Embryonic facial prominence (tissue), 1 donor: ENCODE data around the gene KCNK17.
A peak's percentile ranks its signal among the peaks of the same experiment; 100 is the strongest.
"Not testable (repeated sequence)": the region's sequence is repeated elsewhere in the genome, so short reads cannot be mapped to it uniquely, and the experiment has no call there.

Source experiments
- DNase-seq: peaks from one replicate; pipeline ENCODE4 v3.0.0-alpha.2; 2016; ENCODE audit errors: extremely low spot score

The KCNK17 gene

DNA sequence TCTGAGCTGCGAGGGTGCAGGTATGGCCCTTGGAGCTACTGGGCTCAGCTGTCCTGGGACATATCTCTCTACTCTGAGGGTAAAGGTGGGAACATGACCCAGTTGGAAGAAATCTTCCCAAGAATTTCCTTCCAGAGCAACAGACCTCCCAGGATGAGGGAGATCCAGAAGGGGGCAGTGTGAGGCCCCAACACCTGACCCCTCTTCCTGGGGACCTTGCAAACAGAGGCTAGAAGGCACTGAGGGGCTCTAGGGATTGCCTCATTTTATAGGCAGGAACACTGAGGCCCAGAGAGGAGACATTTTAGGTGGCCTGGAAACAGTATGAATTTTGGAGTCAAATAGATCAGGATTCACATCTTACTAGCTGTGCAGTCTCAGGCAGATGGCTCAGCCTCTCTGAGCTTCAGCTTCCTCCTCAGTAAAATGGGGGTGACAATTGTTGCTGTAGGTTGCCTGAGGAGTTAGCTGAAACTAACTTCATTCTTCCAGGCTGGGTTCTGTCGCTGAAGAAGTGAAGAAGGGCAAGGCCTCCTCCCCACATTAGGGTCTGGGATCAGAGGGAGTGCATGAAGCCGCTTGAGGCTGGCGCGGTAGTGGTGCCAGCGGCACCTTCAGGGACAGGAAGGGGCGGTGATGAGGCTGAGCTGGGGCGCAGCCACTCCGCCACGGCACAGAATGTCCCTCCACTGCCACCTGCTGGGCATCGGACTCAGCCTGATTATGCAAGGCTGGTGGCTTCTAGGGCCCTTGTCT lies 11.4 kb downstream of the KCNK17 start:
- peak; percentile 30 for DNase-seq

DNA sequence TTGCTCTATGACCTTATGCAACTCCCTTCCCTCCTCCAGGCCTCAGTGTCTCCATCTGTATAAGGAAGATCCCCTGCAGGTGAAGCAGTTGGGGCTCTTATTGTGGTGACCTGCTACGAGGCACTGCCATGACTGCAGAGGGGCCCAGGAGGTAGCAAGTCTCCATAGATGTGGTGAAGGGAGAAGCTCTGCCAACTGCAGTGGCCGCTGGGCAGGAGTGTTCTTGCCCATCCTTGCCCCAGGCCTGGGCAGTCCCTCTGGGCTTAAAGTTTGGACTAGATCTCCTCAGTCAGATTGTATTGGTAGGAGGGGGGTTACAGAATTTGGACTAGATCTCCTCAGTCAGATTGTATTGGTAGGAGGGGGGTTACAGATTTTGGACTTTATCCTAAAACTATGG lies 12.2 kb downstream of the KCNK17 start:
- DNase-seq: no peak

DNA sequence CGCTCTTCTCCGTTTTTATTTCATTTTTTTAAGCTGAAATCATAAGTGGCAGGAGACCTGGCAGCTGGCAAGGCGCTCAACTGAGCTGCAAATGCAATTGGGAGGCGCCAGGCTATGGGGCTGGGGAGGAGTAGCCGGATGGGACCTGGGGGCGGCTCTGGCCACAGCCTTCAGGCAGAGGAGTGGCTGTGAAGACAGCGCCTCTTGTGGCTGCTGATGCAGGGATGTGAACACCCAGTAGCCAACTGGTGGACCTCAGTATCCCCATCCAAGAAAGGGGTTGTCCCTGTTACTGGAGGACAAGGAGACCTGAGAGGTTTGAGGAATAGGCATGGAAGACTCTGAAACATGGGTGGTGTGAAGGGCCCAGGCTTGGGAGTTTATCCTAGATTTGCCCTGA lies 12.6 kb downstream of the KCNK17 start:
- DNase-seq: no peak

DNA sequence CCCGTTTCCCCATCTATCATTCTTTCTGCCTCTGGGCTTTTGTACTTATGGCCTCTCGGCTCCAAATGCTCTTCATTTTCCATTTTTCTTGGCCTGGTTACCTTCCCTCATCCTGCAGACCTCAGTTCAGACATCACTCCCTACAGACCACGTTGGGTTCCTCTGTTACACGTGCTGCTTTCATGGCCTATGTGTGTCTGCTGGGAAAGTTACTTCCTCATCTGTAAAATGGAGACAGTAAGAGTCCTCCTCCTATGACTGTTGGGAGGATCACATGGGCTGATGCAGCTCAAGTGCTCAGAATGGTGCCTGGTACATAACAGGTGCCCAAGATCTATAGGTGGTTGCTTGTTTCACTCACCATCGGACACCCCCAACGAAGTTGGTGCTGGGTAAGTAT lies 13.5 kb downstream of the KCNK17 start:
- DNase-seq: no peak

DNA sequence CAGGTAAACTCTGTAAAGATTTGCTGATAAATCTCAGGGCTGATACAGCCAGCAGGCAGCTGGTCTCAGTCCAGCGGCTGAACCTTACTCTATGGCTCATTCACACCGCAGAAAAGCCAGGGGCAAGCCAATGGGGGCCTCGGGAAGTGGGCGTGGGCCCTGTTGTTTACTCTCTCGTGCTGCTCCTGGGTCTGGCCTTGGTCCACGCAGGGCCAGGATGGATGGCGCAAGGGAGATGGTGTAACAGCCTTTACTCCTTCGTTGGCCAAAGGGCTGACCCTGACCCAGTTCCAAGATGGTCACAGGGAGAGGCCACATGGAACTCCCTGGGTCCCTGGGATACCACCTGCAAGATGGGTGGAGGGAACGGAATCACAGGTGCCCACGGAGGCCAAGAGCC lies 16.2 kb downstream of the KCNK17 start:
- no peak for DNase-seq

DNA sequence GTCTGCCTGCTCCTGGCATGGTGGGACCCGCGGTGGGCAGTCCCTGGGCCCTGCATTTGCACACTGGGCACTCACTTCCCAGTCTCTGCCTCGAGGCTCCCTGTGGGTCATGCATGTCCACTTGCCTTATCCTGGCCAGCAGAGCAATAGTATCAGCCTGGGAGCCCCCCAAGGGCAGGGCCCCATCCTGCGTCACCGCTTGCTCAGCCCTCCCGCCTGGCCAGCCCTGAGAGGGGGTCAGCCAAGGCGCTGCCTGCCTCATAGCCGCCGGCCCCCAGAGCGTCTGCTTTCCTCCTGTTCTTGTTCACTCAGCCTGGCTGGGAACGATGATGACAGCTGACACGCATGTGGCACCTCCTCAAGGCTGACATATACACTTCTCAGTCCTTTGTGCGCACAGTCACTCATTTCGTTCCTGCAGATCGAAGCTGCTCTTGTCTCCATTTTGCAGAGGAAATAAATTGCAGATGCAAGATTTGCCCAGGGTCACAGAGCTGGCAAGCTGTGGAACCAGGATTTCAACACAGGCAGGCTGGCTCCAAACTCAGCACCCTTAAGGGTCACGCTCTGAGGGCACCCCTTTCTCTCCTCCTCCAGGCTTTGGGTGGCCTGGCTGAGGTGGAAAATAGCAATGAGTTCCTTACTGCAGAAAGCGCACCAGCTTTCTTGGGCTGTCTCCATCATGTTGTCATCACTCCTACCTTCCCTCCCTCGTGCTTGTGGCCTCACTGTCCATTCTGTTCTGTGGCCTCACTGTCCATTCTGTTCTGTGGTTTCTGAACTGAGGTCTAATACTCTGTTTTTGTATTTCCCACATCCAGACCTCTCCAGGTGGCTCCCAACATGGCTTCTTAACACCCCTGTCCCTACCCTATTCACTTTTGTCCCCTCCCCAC lies 17.2 kb downstream of the KCNK17 start:
- no peak for DNase-seq

DNA sequence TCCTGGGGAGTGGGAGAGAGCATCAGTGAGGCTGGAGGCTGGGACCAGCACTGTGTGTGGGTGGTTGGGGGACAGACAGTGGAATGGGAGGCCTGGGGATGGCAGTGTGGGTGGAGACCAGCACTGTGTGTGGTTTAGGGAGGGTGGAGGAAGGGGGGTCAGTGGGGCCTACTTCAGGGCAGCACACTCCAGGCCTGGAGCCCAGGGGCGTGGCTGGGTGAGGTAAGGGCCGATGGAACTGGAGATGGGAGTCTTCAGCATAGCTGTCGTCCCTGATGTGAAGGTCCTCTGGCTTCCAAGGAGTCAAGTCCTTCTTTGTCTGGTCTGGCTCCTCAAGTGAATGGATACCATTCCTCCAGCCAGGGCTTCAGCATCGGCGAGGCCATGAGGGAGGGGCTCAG lies 18.6 kb downstream of the KCNK17 start:
- DNase-seq: no peak

DNA sequence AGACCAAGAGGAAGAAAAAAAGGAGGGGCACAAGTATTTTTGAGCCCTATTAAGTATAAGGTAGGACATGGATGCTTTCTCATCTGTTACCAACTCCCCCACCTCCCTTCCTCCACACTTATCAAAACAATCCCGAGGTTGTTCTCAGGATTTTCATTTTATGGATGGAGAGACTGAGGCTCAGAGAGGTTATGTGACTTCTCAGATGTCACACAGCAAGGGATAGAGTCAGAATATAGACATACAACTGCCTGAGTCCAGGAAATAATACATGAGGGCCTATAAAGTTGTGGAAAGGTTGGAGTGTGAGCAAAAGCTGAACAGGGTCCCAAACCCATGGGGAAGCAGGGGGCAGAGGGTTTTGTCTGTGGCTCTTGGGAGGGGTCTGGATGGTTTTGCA lies 19.3 kb downstream of the KCNK17 start:
- no peak for DNase-seq

DNA sequence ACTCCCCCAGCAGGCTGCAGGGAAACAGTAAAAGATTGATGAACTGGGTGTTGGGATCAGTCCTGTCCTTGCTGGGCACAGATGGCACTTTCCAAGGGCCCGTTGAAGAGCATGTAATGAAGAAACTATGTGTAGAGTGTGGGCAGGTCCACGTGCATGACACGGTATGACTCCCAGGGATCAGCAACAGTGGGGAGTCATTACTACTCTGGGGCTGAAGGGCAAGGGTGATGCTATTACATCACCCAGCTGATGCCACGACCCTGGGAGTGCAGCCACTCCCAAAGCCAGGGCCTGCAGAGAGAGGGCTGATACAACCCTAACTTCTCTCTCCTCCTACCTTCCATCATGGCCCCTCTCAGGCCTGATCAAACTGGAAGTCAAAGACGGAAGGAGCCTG lies 20.1 kb downstream of the KCNK17 start:
- DNase-seq: no peak

DNA sequence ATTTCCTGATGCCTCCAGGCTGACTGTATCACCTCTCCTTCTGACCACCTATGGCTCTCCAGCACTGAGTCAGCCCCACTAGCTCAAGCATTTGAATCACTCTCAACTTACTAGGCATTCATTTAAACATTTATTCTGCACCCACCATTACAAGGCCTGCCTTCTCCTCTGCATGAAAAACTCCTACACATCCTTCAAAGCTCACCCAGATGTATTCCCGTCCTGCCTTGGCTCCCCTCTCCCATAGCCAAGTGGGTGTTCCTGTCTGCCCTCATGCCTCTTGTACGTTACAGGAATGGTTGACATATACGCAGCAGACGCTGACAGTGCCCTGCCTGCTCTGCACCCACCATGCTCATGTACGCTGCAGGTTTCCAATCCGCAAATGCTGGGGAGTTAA lies 21.6 kb downstream of the KCNK17 start:
- DNase-seq: no peak

DNA sequence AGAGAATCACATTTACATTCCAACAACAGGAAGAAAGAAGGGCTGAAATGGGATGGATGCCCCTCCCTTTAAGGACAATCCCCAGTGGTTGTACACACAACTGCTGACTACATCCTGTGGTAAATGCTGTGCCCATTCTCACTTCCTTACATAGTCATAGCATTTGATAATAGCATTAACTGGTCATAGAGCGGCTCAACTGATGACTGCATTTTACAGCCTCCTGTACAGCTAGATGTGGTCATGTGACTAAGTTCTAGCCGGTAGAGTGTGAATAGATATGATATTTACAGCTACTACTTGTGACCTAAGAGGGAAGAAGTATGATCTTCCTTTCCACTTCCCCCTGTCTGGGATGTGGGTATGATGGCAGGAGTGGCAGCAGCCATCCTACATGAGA lies 24.7 kb downstream of the KCNK17 start:
- DNase-seq: no peak

DNA sequence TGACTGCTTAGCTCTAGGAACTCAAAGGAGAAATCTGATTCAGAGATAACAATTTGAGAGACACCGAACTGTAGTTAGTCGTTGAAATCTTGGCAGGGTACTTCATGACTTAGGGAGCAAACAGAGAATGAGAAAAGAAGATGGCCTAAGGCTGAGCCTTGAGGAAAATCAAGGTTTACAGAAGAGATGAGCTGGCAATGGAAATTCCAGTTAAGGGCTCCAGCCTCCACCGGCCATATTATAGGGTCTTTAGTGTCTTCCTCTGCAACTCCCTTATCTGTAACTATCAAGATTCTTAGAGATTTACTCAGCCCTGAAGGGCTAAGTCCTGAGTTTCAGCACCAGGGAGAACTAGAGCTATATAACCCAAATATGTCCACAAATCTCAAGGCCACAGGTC lies 26.6 kb downstream of the KCNK17 start:
- no peak for DNase-seq

DNA sequence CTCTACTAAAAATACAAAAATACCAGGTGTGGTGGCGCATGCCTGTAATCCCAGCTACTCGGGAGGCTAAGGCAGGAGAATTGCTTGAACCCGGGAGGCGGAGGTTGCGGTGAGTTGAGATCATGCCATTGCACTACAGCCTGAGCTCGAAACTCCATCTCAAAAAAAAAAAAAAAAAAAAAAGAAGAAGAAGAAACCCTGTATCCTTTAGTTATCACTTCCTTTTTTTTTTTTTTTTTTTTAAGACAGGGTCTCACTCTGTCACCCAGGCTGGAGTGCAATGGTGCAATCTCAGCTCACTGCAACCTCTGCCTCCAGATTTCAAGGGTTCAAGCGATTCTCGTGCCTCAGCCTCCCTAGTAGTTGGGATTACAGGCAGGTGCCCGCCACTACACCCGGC lies 27.6 kb downstream of the KCNK17 start:
- DNase-seq: not testable (repeated sequence)

DNA sequence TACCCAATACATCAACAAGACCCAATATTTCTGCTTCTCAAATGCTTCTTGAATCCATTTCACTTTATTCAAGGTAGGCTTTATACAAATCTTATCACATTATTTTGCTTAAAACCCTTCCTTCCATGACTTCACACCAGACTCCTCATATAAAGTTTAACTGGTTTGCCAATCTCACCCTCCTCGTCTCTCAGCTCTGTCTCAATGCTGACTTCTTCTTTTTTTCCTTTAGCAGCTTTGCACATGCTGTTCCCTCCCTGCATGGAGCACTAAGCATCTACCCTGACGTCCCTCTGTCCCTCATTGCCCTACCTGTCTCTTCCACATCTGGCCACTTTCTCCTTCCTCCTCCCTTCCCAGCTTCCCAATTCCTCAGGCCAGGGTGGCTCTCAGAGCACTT lies 31.4 kb downstream of the KCNK17 start:
- no peak for DNase-seq

DNA sequence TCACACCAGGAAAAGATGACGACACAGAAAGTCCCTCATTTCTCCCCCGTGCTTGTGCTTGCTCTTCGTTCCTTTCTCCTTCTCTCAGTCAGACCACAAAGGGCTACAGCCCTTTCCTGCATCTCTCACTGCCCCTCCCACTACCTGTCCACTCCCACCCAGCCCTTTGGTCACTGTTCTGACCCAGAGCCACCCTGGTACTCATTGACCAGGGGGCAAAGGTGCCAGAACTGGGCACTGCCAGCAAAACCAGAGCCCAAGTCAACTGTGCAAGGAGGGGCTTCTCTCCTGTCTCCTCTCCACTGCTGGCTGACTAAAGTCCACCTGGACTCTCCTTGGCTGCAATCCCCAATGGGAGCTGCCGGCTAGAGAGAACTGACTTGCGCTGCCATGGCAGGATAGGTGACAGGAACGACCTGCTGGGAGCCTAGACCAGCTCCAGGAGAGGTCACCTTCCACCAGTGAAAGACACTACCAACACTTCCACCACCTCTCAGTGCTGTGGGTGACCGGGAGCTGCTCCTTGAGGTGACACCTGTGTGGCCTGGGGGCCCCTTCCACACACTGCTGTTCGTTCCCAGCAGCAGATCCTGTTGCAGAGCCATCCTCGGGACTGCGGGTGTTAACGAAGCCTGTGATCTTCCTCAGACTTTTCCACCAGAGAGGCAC lies 32.8 kb downstream of the KCNK17 start:
- no peak for DNase-seq

DNA sequence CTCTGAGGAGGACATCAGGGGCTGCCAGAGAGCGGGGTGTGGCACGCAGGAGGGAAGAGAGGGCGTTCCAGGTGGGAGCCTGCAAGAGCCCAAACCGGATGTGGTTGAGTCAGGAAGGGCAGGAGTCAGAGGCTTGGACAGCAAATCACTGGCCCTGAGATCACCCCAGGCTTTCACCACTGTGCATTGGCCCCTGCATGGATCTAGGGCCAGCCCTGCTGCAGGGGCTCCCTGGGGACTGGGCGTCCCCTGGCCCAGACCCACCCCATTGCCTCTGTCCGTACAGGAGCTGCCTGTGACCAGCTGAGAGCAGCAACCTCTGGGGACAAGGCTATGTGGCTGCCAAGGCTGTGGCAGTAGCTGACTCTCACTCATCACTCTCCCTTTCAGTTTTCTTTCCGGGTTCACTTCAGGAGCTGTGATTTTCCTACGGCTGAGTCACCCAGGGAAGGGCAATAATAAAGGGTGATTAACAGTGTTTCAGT lies 33.9 kb downstream of the KCNK17 start:
- no peak for DNase-seq

DNA sequence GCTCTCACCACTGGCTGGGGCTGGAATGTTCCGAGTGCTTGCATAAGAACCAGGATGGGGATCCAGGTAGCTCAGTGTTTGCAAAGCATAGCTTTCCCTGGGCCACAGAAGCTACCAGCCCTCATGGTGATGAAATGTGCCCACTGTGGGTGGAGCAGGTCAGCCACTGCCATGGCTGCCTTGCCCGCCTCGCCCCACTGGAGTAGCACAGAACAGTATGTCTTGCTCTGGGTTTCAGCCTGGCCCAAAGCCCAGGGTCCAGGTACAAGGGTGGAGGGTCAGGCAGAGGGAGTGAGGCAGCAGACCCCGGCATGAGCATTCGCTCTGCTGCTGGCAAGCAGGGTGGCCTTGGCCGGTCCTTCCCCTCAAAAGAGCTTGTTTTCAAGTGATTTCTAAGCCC lies 34.7 kb downstream of the KCNK17 start:
- no peak for DNase-seq

DNA sequence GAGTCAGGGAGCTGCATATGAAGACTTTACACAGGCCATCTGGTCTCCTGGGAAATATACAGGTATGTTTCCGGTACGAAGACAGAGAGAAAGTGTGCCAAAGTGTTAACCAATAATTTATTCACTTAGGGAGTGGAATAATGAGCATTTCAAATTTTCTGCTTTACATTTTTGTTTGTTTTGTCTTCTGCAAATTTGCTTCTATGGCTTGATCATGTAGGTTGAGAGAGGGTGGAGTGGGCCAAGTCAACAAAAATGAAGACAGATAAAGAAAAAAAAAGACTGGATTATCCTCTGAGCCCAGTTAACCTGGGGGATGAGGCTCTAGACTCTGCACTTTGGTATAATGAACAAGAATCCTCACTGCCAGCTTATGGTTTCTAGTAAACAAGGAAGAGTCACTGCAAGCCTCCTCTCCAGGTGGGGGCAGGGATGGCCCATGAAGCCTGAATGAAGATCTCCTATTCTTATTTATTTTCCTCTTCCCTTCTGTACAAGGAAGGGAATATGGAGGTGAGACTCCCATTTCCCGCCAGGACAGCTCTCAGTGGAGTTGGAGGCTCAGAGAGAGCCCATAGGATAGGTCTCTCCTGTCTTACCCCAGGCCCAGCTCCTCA lies 37.7 kb downstream of the KCNK17 start:
- DNase-seq: no peak

DNA sequence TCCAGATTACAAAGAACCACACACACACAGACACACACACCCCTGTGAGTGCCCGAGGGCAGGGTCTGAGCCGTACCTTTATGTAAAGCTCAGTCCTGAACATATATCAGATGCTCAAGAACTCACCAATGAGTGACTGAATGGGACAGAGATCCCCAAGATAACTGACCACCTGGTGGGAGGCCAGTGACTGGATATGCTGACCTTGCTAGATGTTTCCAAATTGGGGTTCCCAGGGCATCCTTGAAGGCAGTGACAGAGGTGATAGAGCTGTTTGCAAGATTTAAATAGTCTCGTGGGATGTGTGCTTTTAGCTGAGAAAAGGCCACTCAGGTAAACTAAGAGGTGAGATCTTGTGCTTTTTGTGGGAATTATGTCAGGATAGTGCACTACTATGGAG lies 39.3 kb downstream of the KCNK17 start:
- DNase-seq: no peak

DNA sequence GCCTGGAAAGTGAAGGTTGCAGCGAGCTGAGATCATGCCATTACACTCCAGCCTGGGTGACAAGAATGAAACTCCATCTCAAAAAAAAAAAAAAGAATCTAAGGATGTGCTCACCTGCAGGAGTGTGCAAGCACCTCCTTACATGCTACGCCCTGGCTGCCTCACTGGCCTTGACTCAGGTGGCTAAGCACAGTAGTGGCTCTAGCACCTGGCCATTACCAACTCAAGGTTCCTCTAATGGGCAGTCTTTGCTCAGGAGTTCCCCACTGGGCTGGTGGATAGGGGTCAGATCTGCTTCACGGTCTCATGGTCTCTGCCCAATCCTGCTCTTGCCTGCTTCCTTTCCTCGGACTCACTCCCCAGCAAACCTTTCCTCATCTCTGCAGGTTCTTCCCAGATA lies 39.7 kb downstream of the KCNK17 start:
- DNase-seq: no peak

DNA sequence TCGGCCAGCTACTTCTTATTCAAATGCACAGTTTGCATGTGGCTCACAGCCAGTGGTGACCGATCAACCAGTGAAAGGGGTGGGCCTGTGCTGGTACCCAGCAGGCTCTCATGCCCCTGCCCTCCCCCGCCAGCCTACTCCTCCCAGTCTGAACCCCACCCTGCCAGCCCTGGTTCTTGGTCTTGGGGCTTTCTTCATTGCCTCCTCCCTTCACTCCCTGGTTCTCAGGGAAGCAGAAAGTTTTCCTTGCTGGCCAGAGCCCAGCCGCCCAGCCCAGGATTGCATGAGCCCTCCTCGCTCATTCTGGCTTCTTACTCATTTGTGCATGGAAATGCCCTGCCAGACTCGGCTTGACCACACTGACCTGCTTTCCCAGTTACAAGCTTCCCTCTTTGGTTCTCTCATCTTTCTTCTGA lies 40.8 kb downstream of the KCNK17 start:
- DNase-seq: no peak

DNA sequence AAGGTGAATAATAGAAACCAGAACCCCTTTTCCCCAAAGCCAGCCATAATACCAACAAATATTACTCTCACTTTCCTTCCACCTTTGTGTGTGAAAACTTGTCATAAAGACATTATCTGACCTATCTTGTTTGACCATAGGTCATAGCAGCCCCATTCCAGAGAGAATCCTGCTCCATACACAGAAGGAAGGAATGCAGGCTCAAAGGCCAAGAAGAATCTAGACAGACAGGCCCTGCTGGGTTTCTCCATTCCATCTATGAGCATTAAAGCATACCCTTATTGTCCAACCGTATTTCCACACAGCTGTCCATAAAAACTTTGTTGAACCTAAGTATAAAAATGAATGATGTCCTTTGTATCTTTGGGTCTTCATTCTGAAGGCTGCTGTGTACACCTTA lies 44.3 kb downstream of the KCNK17 start:
- no peak for DNase-seq
